Astrocyte of the spinal cord (primary cell): Measurements from ENCODE around the gene ZNRD2.

ENCODE experiments used
- DNase-seq: peaks from one replicate; pipeline ENCODE4 v3.0.0; 2011; ENCODE audit warnings: low read depth, low spot score
- H3K4me3 ChIP-seq: 2 replicates; pipeline ENCODE4 v1.5.1; 2011; ENCODE audit warnings: low read depth, mild to moderate bottlenecking, low read length, moderate library complexity
- in situ Hi-C: cut with HindIII; loops from 2 replicates; pipeline ENCODE4 v1.10.0; 2017; ENCODE audit warnings: low sequenced_read_pairs
- TF ChIP-seq, protein P1 (sequence below): IDR thresholded peaks from 2 replicates; pipeline ENCODE4 v1.5.1; 2012; ENCODE audit warnings: low read depth, mild to moderate bottlenecking, low read length, inconsistent platforms

ZNRD2 gene

DNA sequence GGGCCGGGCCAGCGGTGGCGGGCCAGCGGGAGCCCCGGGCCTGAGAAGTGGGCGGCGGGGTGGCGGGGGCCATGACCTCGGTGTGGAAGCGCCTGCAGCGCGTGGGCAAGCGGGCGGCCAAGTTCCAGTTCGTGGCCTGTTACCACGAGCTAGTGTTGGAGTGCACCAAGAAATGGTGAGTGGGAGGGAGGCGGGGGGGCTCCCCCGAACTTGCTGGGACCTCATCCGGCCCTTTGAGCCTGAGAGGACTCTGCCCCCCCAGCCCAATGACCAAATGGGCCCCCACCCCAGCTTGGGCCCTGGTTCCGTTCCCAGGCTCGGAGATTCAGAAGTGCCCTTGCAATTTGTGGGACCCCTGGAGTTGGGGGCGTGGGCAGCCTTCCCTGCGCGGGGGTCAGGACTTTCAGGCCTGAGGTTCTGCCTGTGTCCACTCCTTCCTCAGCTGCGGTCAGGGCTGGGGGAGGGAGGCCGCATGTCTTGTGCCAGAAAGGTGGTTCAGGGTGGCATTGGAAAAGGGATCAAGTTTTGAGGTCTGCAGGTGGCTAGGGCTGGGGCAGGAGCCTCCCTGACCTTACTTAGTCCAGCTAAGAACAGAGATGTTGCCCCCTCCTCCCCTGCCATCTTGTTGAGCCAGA, 6.1 kb downstream of the ZNRD2 start:
- TF ChIP-seq, protein P1, sequence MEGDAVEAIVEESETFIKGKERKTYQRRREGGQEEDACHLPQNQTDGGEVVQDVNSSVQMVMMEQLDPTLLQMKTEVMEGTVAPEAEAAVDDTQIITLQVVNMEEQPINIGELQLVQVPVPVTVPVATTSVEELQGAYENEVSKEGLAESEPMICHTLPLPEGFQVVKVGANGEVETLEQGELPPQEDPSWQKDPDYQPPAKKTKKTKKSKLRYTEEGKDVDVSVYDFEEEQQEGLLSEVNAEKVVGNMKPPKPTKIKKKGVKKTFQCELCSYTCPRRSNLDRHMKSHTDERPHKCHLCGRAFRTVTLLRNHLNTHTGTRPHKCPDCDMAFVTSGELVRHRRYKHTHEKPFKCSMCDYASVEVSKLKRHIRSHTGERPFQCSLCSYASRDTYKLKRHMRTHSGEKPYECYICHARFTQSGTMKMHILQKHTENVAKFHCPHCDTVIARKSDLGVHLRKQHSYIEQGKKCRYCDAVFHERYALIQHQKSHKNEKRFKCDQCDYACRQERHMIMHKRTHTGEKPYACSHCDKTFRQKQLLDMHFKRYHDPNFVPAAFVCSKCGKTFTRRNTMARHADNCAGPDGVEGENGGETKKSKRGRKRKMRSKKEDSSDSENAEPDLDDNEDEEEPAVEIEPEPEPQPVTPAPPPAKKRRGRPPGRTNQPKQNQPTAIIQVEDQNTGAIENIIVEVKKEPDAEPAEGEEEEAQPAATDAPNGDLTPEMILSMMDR, result no peak
- in situ Hi-C loops, result no loop called here
- peak overlapping the region; percentile 51 for H3K4me3 ChIP-seq
- no peak for DNase-seq

DNA sequence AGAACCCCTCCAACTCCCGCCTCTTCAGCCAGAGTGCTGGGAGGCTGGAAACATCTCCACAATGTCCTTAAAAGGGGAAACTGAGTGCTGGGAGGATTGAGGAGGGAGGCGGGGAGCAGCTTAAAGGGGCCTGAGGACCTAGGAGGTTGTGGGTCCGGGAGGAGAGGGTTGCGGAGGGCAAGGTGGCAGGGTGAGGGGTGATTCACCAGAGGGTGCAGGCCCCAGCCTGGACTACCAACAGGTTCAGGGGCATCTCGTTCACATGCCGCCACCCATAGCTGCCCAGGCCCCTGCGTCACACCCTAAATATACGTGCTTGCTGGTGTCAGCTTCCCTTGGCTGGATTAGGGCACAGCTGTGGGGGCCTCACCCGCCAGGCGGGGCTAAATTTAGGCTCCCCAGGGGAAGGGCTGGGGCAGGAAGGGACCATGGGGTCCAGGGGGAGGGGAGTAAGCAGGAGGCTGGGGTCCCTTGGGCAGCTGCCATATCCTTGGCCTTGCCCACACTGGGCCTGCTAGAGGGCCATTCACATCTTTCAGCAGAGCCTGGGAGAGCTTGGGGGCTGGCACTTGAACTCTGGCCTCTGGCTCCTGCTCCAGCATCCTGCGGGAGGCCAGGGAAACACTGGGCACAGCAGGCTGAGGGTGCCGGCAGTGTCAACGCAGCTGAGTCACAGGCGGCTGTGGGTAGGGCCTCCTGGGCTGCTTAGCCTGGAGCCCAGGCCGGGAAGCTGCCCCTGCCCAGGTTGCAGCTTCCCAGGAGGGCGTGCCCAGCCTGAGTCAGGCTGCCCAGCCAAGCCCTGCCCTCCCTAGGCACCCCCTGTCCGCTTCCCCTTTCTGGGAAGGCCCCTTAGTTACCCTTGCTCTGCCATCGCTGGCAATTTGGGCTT, 6.8 kb downstream of the ZNRD2 start:
- in situ Hi-C loops, result no loop called here
- TF ChIP-seq, protein P1, result no peak
- H3K4me3 ChIP-seq, result peak overlapping the region; percentile 51
- peak; percentile 45 for DNase-seq

DNA sequence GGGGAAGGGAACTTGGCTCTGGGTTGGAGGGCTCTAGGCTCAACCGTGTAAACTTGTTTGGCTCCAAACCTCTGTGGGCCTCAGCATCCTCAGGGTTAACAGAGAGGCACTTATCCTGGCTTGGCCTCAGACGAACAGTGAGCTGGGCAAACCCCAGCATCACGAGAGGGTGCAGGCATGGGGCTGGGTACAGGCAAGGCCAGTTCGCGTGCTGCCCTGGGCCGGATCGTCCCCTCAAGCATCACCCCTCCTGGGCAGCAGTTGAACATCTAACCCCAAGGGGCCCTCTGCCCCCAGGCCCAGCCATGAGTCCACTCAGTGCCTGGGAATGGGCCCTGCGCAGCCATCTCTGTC, 7.5 kb downstream of the ZNRD2 start:
- TF ChIP-seq, protein P1, result no peak
- H3K4me3 ChIP-seq, result peak overlapping the region; percentile 51
- in situ Hi-C loops, result no loop called here
- no peak for DNase-seq

DNA sequence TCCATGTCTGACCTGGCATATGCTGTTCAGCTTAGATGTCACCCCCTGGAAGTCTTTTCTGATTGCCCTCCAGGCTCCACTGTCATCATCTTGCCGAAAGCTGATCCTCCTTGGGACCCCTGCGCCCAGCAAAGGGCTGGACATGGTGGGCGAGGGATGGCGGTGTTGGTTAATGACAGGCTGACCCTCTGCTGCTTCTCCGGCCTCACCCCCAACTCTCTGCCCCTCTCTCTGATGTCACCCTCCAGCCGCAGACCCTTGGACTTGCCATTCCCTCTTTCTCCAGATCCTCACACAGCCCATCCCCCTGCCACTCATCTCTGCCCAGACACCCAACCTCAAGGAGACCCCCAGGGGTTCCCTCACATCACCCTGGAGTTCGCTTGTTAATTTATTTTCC, 7.9 kb downstream of the ZNRD2 start:
- TF ChIP-seq, protein P1, result no peak
- no peak for DNase-seq
- in situ Hi-C loops, result no loop called here
- no peak overlapping the region for H3K4me3 ChIP-seq

DNA sequence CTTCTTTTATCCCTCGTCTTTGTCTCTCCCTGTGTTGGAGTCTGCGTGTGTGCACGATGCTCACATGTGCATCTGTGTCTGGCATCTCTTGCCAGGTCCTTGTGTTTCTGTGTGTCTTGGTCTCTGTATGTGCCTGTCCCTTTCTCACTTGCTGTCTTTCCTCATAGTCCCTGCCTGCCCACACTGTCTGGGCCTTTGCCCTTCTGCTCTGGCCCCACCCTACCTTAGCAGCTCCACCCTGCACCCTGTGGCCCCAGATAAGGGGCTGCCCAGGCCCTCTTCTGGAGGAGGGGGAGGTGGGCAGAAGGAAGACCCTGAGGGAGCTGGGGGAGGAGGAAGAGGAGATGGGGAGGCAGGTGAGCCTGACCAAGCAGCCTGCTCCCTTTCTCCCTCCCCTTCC, 8.4 kb downstream of the ZNRD2 start:
- in situ Hi-C loops, result no loop called here

DNA sequence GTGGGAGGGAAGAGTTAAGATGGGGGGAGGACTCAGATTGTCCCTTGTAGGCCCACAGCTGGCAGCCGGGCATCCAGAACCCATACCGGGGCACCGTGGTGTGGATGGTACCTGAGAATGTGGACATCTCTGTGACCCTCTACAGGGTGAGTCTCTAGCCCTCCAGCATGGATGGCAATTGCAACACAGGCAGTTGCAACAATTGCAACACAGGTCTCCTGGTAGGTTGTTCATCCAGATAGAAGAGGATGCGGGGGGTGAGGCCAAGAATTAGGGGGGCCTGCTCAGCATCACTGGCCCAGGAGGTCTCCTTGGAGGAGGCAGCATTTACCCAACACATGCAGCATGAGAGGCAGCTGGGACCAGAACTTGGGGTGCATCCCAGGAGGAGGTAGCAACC, 9.0 kb downstream of the ZNRD2 start:
- TF ChIP-seq, protein P1, result no peak
- no peak overlapping the region for H3K4me3 ChIP-seq
- in situ Hi-C loops, result no loop called here
- no peak for DNase-seq

More for the DNA sequence above, 8.4 kb downstream of the ZNRD2 start:
- H3K4me3 ChIP-seq, result no peak overlapping the region
- no peak for DNase-seq
- TF ChIP-seq, protein P1, result no peak
